ENCODE data around the gene BRME1.
"Not testable (repeated sequence)": the region's sequence is repeated elsewhere in the genome, so short reads cannot be mapped to it uniquely, and the experiment has no call there.

The BRME1 gene

DNA sequence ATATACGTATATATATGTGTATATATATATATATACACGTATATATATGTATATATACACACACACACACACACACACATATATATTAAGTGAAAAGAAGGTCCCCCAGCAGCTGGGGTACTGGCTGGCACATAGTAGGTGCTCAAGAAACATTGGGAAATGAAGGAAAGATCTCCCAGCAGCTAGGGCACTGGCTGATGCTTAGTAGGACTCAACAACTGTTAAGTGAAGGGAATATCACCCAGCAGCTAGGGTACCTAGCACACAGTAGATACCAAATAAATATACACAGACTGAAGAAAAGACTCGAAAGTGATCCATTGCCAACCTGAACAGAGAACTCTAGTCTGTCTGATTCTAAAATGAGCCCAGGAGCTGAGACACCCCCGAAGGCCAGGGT, 20.1 kb upstream of the BRME1 start:
- no peak overlapping the region for H3K4me3 ChIP-seq (ENCODE audit: low read depth, low read length)
- DNase-seq (ENCODE audit: low read depth) = no peak
- TF ChIP-seq, protein P1, sequence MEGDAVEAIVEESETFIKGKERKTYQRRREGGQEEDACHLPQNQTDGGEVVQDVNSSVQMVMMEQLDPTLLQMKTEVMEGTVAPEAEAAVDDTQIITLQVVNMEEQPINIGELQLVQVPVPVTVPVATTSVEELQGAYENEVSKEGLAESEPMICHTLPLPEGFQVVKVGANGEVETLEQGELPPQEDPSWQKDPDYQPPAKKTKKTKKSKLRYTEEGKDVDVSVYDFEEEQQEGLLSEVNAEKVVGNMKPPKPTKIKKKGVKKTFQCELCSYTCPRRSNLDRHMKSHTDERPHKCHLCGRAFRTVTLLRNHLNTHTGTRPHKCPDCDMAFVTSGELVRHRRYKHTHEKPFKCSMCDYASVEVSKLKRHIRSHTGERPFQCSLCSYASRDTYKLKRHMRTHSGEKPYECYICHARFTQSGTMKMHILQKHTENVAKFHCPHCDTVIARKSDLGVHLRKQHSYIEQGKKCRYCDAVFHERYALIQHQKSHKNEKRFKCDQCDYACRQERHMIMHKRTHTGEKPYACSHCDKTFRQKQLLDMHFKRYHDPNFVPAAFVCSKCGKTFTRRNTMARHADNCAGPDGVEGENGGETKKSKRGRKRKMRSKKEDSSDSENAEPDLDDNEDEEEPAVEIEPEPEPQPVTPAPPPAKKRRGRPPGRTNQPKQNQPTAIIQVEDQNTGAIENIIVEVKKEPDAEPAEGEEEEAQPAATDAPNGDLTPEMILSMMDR (conservative IDR thresholded peaks at IDR 0.05; ENCODE audit: low read depth, low read length) = no peak

DNA sequence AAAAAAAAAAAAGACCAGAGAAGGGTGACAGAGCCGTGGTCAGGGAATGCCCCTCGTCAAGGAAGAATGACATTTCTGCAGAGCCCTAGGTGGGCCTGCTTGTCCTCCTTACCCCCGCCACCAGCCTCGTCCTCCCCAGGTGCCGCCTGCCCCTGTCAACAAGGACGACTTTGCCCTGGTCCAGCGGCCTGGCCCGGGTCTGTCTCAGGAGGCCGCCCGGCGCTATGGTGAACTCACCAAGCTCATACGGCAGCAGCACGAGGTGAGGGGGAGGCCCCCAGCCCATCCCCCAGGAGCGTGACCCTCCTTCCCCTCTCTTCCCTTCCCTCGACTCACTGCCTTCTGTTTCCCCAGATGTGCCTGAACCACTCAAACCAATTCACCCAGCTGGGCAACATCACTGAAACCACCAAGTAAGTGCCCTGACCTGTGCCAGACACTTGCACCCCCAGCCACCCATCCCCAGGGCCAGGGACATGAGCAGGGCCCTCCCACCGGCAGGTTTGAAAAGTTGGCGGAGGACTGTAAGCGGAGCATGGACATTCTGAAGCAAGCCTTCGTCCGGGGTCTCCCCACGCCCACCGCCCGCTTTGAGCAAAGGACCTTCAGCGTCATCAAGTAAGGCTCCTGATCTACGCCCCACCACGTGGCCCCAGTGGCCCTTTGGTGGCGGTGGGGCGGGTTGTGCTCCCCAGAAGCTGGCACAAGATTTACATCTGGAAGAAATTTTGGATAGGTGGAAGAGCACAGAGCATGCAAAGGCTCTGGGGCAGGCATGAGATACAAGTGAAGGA, 17.5 kb upstream of the BRME1 start:
- no peak for DNase-seq (ENCODE audit: low read depth)
- TF ChIP-seq, protein P1 (conservative IDR thresholded peaks at IDR 0.05; ENCODE audit: low read depth, low read length) = no peak
- no peak overlapping the region for H3K4me3 ChIP-seq (ENCODE audit: low read depth, low read length)

DNA sequence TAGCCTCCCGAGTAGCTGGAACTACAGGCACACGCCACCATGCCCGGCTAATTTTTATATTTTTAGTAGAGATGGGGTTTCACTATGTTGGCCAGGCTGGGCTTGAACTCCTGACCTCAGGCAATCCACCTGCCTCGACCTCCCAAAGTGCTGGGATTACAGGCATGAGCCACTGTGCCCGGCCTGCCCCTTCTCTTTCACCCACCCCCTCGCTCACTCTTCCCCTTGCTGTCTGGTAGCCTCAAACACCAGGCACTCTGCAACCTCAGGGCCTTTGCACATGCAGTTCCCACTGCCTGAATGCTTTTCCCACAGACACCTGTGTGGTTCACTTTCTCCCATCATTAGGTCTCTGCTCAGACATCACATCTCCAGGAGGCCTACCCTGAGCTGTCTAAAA, 16.2 kb upstream of the BRME1 start:
- H3K4me3 ChIP-seq (ENCODE audit: low read depth, low read length); DNase-seq (ENCODE audit: low read depth): not testable (repeated sequence)

DNA sequence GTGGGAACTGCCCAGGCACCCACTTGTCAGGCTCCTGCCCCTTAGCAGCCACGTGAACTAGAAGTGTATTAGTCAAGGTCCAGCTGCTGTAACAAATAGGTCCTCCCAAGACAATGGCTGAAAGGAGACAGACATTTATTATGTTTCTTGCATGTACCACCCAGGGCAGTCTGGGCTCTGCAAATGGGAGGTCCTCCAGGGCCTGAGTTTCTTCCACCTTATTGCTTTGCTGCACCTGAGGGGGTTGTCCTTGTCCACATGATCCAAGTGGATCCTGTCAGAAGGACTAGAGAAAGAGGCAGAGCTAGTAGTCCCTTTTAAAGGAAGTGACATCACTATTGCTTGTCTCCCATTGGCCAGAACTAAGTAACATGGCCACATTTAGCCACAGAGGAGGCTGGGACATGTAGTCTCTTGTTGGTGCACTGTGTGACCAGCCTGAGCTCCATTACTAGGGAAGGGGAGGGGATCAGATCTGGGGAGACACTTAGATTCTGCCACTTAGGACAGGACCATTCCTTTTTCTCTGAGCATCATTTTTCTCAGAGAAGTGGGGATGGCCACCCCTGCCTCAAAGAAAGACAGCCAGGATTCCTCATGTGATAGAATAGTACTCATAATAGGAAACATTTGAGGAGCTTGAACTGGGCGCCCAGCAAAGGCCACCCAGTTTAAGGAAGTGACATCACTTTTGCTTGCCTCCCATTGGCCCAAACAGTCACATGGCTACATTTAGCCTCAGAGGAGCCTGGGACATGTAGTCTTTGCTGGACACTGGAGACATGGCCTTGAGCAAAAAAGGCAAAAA, 15.2 kb upstream of the BRME1 start:
- TF ChIP-seq, protein P1 (conservative IDR thresholded peaks at IDR 0.05; ENCODE audit: low read depth, low read length) = no peak
- no peak overlapping the region for H3K4me3 ChIP-seq (ENCODE audit: low read depth, low read length)
- peak; percentile 67 for DNase-seq (ENCODE audit: low read depth)

DNA sequence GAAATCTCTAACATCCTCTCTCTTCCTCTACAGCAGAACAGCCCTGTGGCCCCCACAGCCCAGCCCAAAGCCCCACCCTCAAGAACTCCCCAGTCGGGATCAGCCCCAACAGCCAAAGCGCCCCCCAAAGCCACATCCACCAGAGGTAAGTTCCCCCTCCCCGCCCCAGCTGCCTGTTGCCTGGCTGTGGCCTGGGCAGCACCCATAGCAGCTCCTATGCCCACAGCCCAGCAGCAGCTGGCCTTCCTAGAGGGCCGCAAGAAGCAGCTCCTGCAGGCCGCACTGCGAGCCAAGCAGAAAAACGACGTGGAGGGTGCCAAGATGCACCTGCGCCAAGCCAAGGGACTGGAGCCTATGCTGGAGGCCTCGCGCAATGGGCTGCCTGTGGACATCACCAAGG, 14.6 kb upstream of the BRME1 start:
- H3K4me3 ChIP-seq (ENCODE audit: low read depth, low read length) = no peak overlapping the region
- TF ChIP-seq, protein P1 (conservative IDR thresholded peaks at IDR 0.05; ENCODE audit: low read depth, low read length) = no peak
- no peak for DNase-seq (ENCODE audit: low read depth)

DNA sequence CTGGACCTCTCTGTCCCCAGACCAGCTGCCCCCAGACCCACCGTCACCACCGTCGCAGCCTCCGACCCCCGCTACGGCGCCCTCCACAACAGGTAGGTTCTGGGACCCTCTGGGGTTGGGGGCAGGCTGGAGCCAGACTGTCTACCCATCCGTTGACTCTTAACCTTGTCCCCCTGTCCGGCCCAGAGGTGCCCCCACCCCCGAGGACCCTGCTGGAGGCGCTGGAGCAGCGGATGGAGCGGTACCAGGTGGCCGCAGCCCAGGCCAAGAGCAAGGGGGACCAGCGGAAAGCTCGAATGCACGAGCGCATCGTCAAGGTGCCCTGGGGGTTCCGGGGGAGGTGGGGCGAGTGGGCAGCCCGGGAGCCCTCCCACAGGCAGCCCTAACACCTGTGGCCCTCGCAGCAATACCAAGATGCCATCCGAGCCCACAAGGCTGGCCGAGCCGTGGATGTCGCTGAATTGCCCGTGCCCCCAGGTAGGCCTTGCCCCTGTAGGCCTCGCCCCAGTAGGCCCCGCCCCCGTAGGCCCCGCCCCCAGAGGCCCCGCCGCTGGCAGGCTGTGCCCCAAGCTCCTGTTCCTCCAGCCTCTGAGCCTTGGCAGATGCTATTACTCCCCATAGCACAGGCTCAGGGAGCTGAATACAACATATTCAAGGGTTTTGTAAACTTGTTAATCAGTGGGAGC, 13.0 kb upstream of the BRME1 start:
- no peak for DNase-seq (ENCODE audit: low read depth)
- no peak overlapping the region for H3K4me3 ChIP-seq (ENCODE audit: low read depth, low read length)
- TF ChIP-seq, protein P1 (conservative IDR thresholded peaks at IDR 0.05; ENCODE audit: low read depth, low read length) = no peak

DNA sequence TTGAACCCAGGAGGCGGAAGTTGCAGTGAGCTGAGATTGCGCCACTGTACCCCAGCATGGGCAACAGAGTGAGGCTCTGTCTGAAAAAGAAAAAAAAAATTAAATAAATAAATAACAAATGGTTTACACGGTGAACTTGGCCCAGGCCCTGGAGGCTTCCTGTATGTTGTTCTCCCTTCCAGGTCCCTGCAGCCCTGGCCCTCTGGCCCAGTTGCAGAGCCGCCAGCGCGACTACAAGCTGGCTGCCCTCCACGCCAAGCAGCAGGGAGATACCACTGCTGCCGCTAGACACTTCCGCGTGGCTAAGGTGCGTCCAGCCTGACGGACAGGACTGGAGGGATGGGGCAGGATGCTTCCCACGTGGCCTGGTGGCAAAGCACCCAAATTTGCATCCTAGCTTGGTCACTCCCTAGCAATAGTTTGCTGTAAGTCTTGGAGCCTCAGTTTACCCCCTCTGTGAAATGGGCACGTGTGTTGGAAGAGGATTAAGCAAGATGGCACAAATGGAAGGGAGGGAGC, 12.0 kb upstream of the BRME1 start:
- TF ChIP-seq, protein P1 (conservative IDR thresholded peaks at IDR 0.05; ENCODE audit: low read depth, low read length) = no peak
- no peak overlapping the region for H3K4me3 ChIP-seq (ENCODE audit: low read depth, low read length)
- no peak for DNase-seq (ENCODE audit: low read depth)
